GM18502 (cell line): ENCODE data around the gene LRP1B.
"Not testable (repeated sequence)": the region's sequence is repeated elsewhere in the genome, so short reads cannot be mapped to it uniquely, and the experiment has no call there.

Experiments used
- ATAC-seq: cut with Tn5 transposase; IDR thresholded peaks from one replicate; pipeline ENCODE4 v1.9.1; 2021; ENCODE audit warnings: mild to moderate bottlenecking; ENCODE audit not compliant: unreplicated experiment, poor library complexity

Gene LRP1B

DNA sequence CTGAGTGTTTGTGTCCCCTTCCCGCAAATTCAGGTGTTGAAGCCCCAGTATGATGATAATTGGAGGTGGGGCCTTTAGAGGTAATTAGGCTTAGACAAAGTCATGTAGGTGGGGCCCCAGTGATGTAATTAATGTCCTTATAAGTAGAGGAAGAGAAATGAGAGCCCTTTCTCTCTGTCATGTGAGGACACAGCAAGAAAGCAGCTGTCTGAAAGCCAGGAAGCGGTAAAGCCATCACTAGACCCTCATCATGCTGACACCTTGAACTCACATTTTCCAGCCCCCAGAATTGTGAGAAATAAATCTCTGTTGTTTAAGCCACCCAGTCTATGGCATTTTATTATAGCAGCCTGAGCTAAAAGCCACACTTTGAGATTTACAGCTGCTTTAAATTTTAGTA is 1580.0 kb downstream of the LRP1B start:
- ATAC-seq: no peak

DNA sequence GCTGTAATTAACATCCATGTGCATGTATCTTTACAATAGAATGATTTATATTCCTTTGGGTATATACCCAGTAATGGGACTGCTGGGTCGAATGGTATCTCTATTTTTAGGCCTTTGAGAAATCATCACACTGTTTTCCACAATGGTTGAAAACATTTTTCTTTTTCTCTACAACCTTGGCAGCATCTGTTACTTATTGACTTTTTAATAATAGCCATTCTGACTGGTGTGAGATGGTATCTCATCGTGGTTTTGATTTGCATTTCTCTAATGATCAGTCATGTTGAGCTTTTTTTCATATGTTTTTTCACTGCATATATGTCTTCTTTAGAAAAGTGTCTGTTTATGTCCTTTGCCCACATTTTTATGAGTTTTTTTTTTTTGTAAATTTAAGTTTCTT is 1586.0 kb downstream of the LRP1B start:
- not testable (repeated sequence) for ATAC-seq

DNA sequence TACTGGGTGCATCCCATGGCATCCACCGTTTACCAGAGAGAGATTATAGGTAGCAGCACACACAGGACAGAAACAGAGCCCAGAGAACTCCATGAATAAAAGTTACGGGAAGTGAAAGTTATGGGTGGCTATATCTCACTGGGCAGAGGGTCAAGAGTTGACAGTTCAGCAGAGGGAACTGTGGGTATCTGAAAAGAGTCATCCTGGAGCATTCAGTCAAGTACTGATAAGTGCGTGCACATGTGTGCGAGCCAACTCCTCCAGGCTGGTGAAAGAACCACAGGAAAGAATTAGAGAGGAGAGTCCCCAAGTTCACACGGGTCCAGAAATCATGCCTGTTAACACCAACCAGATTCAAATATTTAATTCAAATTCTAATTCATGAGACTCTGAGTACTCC is 1588.2 kb downstream of the LRP1B start:
- no peak for ATAC-seq

DNA sequence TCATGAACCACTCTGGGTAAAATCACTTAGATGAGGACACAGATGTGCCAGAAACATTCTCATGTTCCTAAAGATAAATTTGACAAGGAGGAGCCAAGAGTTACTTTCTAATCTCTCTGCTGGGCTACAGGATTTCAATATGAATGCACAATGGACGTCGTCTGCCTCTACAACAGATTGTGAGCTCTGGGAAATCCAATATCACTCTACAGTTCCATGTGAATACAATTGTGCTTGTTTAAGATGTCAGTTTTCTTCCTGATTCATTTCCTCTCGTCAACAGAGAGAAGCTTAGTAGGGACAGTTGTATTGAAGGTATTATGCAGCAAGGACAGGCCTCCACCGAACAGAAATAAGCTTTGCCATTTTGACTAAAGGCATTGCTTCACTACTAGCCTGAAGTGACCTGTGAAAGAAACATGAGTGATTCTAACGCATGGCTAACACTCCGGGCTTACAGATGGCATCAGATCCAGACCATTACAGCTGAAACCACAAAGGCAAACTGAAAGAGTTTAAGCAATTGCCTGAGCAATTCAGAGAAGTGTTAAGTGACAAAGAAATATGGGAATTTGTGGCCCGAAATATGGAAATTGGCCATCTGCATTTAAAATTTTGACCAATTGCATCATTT is 1591.5 kb downstream of the LRP1B start:
- no peak for ATAC-seq

DNA sequence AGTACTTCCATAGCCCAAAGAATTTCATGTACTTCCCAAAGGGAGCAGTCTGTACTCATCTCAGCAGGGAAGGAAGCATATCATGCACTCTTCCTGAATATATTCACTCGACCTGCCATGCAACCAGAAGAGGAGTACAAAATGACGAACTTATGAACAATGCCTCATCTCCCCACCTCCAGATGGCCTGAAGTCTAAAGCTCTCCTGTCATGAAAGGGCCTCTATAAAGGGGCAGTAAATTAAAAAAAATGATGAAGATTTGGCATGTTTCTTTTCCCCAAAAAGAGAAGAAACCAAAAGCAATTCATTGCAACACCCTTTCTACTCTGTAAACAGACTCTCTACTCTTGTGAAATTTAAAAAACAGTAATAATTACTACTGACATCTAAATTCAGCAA is 1601.1 kb downstream of the LRP1B start:
- no peak for ATAC-seq

DNA sequence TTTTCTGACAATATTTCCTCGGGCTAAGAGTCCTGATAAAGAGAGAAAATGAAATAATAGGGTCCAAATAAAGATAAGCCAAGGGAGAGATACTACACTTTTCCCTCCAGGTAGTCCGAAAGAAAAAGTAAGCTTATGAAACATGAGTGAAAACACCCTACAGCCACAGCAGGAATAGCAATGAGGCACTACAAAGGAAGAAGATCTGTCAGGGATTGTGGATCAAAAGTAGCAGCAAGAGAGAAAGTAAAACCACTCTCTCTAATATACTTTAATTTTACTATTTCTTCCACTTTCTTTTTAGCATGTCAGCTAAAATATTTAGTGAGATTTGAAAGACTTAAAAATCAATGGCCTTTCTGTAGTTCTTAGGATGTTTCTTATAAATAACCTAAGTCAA is 1601.8 kb downstream of the LRP1B start:
- no peak for ATAC-seq

DNA sequence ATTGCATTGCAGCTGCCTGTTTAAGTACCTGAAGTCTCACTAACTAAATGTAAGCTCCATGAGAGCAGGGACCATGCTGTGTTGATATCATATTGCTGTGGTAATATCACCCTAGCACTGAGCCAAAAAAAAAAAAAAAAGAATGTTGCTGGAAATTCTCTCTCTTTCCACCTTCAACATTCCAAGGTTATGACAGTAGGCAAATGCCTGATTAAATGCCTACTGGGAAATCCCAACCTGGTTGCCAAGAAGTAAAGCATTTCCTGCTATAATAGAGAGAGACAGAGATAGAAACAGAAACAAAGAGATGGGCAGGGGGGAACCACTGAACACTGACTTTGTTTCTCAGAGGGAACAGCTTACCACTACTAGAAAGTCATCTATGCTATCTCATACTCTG is 1604.2 kb downstream of the LRP1B start:
- ATAC-seq: no peak

DNA sequence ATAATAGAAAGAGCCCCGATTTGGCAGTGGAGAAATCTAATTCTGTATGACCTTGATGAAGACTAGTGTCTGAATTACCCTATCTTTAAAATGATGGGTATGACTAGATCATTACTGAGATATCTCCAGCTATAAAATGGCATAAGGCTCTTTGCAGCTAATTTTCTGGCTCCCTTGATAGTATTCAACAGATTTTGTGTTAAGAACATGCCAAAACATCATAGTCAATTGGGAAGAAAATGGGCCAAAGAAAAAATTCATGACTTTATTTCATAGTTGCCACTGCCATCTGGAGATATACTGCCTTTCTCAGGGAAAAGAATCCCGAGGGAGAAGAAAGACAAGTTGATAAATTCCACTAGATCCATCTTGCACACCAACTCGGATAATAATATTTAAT is 1618.7 kb downstream of the LRP1B start:
- ATAC-seq: no peak

DNA sequence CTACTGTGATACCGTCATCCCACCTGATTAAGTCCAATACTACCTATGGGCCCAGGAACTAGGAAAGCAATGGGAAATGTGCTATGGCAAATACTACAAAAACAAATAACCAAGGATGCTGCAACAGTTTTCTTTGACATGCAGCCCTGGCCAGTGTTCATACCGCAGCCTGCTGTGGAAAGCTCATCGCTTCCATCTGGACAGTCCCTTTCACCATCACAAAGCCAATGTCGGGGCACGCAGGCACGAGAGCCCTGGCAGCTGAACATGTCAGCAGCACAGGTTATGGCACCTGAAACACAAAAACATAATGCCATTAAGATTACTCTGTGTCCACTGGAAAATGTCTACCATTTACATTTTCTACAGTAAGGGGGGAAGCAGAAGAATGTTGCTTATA is 1621.1 kb downstream of the LRP1B start:
- no peak for ATAC-seq

DNA sequence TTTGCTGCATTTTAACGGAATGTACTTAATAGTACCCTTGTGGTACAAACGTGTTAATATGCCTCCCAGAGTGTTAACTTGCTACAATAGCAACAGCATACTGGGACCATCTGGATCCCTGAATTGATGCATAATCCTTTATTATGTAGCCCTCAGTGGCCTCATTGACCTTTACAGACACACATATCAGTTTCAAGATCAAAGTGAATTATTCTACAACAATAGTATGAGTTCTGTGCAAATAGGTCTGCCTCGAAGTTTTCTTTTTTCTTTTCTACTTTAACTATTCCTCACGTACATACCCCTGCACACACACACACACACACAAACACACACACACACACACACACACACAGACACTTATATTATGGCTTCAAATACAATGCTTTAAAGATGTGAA is 1622.1 kb downstream of the LRP1B start:
- ATAC-seq: no peak

DNA sequence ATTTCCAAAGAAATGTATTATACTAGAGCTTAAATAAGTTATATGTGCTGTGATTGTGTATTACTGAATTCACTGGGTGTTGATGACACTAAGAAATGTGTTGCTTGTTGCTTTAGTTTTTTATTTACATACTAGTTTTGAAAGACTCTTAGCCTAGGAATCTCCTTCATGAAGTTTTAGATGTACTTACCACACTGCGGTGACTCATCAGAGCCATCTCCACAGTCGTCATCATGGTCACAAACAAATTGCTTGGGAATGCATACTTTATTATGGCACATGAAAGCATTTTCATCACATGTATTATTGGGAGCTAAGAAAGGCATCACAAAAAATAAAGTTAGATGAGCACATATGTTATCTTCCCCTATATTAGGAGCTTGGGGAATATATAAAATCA is 1624.2 kb downstream of the LRP1B start:
- ATAC-seq: no peak

DNA sequence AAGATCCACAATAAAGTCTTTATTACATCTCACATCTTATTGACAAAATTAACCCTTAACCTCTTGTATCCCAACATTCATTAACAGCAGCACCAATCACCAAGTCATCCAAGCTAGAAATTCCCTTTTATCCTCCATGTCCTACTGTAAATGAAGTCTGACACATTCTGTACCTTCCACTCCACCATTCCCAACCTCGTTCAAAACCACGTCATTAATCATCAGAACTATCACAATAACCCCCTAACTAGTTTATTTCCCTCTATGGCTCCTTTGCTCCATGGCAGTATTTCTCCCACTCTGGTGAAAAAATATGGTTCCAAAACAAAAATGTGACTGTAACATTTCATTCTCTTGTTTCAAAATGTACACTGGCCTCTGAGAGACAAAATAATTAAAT is 1626.2 kb downstream of the LRP1B start:
- ATAC-seq: no peak

DNA sequence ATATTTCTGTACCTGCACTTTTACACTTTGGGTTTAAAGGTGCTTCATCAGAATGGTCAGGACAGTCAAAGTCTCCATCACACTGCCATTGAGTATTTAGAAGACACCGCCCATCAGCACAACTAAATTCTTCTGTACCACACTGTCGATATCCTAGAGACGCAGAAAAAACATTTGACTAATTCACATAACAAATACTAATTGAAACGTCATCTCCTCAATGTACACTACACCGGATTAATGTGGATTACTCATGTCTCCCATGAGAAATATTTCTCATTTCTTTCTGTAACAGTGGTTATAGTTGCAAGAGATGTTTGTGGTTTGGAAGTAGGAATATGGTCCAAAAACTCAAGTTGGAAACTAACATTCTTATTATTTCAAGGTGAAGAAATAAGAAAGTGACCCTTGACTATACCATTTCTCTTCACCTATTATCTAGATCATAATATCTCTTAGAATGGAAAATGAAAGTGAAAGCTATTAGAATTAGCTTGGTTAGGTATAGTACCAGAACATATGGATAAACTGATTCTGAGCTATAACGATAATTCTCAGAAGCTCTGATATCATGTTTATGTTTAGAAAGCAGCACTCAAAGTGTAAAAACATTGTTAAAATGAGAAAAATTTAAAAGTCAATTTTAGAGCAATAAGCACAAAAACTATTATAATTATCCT is 1627.7 kb downstream of the LRP1B start:
- no peak for ATAC-seq

DNA sequence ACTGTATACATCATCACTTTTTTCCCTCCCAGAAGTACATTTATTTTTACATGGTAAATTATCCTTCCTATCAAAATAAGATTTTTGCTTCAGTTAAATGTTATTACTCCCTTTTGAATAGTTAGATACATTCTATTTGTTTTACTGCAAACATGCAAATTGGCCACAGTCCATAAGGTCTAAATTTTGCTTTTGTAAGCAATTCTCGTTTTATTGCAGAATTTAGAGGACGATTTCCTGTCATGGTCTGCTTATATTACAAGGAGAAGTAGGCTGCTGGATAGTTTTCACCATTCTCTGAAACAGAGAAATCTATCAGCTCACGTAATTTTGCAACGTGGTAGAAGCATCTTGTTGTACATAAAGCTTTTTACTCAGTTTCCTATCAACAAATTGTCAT is 1632.5 kb downstream of the LRP1B start:
- no peak for ATAC-seq

DNA sequence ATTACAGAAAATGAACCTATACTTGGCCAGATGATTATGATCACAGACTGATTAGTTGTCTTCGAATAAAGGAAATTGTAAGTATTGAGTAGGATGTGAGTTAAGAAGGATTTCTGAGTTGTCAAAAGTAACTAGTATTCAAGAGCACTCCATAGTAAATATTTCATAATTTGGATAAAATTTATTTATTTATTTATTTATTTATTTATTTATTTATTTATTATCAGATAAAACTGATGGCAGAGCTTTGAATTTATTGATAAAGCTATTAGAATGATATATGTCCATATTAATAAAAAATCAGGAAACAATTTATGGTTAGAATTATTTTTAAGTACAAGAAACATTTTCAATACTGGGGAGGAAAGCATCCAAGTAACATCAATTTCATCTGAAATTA is 1634.1 kb downstream of the LRP1B start:
- no peak for ATAC-seq

DNA sequence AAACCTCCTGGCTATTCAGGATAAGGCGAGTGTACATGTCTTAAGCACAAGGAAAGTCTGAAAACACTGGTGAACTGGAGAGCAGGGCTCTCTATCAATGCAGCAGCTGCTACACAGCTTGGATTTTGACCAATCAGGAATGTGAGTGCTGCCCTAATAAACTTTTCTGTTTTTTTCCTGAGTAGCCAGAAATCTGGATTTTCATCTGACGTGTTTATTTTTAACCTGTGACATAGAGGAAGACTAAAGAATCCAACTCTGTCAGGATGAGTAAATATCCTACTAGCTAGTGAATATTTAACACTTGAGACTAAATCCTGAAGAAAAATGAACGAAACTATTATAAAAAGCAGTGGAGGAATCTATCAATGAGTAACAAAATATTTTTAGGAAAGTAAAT is 1638.9 kb downstream of the LRP1B start:
- ATAC-seq: no peak

DNA sequence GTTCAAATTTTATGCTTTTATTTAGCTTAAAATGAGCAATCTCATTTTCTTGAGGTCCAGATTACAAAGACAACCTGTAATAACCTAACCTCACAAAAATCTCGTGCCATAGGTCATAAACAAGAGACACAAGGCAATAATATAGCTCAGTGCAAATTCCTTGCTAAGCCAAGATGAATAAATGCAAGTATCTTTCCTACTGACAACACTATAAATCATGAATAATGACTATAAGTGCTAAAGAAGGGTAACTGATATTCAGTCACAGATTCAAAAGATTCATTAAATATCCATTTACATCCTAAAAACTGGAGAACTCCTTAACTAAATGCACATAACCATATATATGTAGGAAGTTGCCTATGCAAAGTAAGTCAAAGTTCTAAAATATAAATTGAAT is 1641.6 kb downstream of the LRP1B start:
- ATAC-seq: no peak

DNA sequence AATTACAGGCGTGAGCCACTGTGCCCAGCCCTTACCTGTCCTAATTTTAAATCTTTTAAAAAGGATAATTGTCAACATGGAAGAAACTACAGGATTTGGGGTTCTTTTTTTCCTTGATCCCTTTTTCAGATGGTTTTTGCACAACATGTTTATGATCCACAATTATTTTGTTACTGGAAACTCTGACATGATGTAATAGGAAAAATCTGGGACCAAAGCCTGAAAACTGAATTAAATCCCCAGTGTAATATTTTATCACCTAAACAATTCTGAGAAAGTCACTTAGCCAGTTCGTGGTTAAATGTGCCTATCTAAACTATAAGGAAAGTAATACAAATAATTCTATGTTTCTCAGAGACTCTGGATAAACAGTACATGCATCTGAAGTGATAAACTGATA is 1649.7 kb downstream of the LRP1B start:
- no peak for ATAC-seq

DNA sequence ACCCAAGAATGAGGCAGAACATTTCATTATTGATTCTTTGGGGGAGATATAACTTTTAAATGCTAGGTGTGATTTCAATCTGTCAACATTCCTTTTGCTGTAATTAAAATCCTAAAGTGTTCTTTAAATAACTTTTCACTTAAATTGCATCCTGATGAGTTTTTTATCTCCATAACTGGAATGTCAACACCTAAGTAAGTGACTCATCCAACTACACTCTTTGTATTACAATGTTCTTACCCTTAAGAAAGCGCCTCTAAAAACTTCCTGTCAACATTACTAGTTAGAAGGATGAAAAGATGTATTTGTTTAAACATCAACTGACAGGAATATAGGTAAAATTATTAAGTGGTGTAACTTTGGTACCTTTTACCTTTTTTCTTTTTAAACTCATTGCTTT is 1657.0 kb downstream of the LRP1B start:
- no peak for ATAC-seq

DNA sequence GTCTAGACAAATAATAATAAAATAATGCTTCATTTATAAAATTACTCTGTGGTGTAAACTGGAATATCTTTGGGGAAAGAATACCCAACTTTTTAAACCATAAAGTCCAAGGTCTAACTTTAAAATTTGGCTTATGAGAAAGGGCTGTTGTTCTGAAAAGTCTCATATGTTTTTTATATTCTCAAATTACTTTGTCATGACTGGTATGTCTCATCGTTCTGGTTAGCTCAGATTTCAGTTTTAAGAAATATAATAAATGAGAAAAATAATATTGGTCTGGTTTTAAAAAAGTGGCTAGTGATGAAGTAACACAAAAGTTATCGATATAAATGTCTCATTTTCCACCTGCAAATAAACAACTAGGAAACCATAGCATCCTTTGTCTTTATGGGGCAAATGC is 1658.1 kb downstream of the LRP1B start:
- no peak for ATAC-seq

DNA sequence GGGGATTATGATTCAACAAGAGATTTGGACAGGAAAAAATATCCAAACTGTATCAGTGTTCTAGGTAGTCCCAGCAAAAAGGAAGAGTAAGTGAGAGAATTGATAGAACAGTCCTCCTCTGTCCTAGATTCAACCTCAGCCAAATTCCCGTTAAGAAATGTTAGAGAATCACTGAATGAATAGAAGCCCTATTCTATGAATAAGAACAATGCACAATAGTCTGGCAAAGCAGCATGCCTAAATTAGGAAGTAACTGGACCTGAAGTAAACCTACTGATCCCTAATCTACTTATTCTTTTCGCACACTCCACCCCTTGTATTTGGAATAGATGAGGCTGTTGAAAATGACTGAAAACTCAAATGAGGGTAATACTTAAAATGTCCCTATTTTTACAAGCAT is 1665.5 kb downstream of the LRP1B start:
- no peak for ATAC-seq

DNA sequence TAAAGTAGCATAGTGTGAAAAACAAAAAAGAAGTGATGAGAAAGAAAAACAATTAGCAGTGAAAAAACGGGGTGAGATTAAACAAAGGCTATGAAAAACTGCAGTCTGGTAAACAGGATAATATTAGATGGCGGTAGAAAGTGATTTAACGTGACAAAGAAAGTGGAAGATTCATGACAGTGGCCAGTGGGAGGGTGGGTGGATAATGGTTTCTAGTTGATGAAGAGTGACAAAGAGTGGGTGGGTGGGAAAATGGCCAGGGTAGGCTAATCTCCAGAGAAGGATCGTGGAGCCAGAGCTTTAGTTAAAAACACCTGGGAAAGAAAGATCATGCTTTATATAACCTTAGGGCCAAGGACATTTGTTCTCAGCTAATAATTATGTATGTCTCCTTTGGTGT is 1667.8 kb downstream of the LRP1B start:
- no peak for ATAC-seq
